ENCODE data around the gene SGCD.

SGCD gene

DNA sequence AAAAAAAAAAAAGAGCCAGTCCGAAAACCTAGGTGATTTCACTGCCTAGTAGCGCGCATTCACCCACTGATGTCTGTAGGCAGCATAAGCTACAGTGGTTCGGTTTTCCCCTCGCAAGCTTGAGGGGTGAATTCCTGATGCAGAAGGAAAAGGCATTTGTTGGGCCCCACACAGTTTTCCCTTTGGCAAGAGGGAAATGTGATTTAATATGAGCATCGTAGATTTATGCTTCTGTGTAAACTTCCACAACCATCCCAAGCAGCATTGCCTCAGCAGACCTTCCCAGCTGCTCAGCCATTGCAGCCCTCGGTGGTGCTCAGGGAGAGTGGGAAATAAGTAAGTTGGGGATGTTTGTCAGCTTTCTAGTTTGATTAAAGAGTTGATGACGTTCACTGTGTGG is 291.6 kb downstream of the SGCD start:
- no peaks in the 10 kb centered on the region for H3K9me2 ChIP-seq (replicated peaks; ENCODE audit: low read depth, low read length)
- H4K20me1 ChIP-seq (ENCODE audit: insufficient read depth, low read length, poor library complexity, severe bottlenecking) = no peaks in the 10 kb centered on the region
- H3K79me2 ChIP-seq (ENCODE audit: insufficient read depth, low read length) = no peaks in the 10 kb centered on the region
- no peak overlapping the region for H3K4me2 ChIP-seq (ENCODE audit: low read depth, low read length, poor library complexity, severe bottlenecking)
- no peaks in the 10 kb centered on the region for H3K36me3 ChIP-seq (ENCODE audit: insufficient read depth, low read length)
- TF ChIP-seq, protein P1, sequence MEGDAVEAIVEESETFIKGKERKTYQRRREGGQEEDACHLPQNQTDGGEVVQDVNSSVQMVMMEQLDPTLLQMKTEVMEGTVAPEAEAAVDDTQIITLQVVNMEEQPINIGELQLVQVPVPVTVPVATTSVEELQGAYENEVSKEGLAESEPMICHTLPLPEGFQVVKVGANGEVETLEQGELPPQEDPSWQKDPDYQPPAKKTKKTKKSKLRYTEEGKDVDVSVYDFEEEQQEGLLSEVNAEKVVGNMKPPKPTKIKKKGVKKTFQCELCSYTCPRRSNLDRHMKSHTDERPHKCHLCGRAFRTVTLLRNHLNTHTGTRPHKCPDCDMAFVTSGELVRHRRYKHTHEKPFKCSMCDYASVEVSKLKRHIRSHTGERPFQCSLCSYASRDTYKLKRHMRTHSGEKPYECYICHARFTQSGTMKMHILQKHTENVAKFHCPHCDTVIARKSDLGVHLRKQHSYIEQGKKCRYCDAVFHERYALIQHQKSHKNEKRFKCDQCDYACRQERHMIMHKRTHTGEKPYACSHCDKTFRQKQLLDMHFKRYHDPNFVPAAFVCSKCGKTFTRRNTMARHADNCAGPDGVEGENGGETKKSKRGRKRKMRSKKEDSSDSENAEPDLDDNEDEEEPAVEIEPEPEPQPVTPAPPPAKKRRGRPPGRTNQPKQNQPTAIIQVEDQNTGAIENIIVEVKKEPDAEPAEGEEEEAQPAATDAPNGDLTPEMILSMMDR (conservative IDR thresholded peaks at IDR 0.05; ENCODE audit: low read length) = no peak
- TF ChIP-seq EZH2phosphoT487 (IDR thresholded peaks at IDR 0.05; ENCODE audit: borderline replicate concordance) = no peak
- no peaks in the 10 kb centered on the region for H3F3A ChIP-seq (ENCODE audit: low read depth)
- no peaks in the 10 kb centered on the region for H3K4me1 ChIP-seq (ENCODE audit: insufficient read depth, low read length, poor library complexity, severe bottlenecking)
- H3K4me3 ChIP-seq (ENCODE audit: low read length, poor library complexity, severe bottlenecking) = no peak overlapping the region
- no peak overlapping the region for H2AFZ ChIP-seq (ENCODE audit: low read length)
- H3K27me3 ChIP-seq (ENCODE audit: insufficient read depth, low read length, poor library complexity, severe bottlenecking) = no peaks in the 10 kb centered on the region
- H3K9ac ChIP-seq (ENCODE audit: low read depth, low read length, poor library complexity, severe bottlenecking) = no peak overlapping the region
- no peaks in the 10 kb centered on the region for H3K9me3 ChIP-seq (ENCODE audit: insufficient read depth, low read depth, low read length)

DNA sequence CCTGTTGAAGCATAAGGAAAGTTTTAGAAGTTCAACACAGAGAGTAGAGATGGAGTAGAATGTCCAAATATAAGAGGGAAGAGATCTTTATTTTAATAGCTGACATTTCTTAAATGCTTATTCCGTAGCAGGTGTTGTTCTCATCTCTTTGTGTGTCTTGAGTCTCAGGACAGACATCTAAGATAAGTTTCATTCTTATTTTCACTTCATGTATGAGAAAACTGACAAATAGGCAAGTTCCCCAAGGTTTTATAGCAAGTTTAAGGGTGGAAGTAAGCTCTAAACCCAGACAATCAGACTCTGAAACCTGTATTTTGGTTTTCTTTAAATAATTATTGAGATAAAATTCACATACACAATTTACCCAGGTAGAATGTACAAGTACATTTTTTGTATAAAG is 294.8 kb downstream of the SGCD start:
- Histone ChIP-seq H3K4me1 (ENCODE audit: insufficient read depth, low read length, poor library complexity, severe bottlenecking) (no peaks in the 10 kb centered on the region), H2AFZ (ENCODE audit: low read length) (no peak overlapping the region), H3K36me3 (ENCODE audit: insufficient read depth, low read length) (no peaks in the 10 kb centered on the region), H3K9me2 (replicated peaks; ENCODE audit: low read depth, low read length) (no peaks in the 10 kb centered on the region), H3K4me3 (ENCODE audit: low read length, poor library complexity, severe bottlenecking) (no peak overlapping the region), H3K9ac (ENCODE audit: low read depth, low read length, poor library complexity, severe bottlenecking) (no peak overlapping the region), H3K27me3 (ENCODE audit: insufficient read depth, low read length, poor library complexity, severe bottlenecking) (no peaks in the 10 kb centered on the region), H3K4me2 (ENCODE audit: low read depth, low read length, poor library complexity, severe bottlenecking) (no peak overlapping the region), H3K9me3 (ENCODE audit: insufficient read depth, low read depth, low read length) (no peaks in the 10 kb centered on the region), H3F3A (ENCODE audit: low read depth) (no peaks in the 10 kb centered on the region), H4K20me1 (ENCODE audit: insufficient read depth, low read length, poor library complexity, severe bottlenecking) (no peaks in the 10 kb centered on the region), H3K79me2 (ENCODE audit: insufficient read depth, low read length) (no peaks in the 10 kb centered on the region)
- TF ChIP-seq, protein P1 (conservative IDR thresholded peaks at IDR 0.05; ENCODE audit: low read length) = no peak
- TF ChIP-seq EZH2phosphoT487 (IDR thresholded peaks at IDR 0.05; ENCODE audit: borderline replicate concordance) = no peak

DNA sequence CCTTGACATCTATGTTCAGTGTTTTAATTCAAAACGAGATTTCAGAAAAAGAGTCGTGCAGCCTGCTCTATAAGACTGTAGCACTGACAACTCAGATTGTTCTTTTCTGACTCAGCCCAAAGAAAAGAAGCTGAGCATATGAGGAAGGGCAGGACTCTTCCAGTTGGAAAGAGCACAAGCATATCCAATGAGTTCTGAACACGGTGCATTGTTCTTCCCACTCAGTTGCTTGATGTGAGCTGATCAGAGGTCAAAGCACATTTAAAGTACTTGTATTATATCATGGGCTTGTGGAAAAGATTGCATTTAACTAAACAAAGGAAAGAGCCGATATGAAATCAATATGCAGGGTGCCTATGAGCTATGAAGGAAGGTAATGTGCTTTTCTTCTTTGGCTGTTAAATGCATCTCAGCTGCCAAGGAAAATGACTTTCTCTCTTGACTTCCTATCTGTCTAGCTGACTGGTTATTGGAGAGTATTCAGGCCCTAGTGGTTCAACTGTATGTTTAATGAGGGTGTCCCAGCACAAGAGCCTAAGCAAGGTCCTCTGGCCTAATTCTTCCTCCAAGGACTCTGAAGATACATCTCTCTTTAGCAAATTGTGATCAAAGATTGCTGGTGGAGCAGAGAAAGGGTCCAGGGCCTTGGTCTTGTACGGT is 296.5 kb downstream of the SGCD start:
- TF ChIP-seq, protein P1 (conservative IDR thresholded peaks at IDR 0.05; ENCODE audit: low read length) = no peak
- TF ChIP-seq EZH2phosphoT487 (IDR thresholded peaks at IDR 0.05; ENCODE audit: borderline replicate concordance) = no peak
- H3K79me2 ChIP-seq (ENCODE audit: insufficient read depth, low read length) = no peaks in the 10 kb centered on the region

More for the DNA sequence above, 296.5 kb downstream of the SGCD start:
- no peak overlapping the region for H3K9ac ChIP-seq (ENCODE audit: low read depth, low read length, poor library complexity, severe bottlenecking)
- H3K4me1 ChIP-seq (ENCODE audit: insufficient read depth, low read length, poor library complexity, severe bottlenecking) = peaks cover under 1% of the 10 kb centered on the region
- no peaks in the 10 kb centered on the region for H3K9me2 ChIP-seq (replicated peaks; ENCODE audit: low read depth, low read length)
- no peaks in the 10 kb centered on the region for H3K27me3 ChIP-seq (ENCODE audit: insufficient read depth, low read length, poor library complexity, severe bottlenecking)
- H3K36me3 ChIP-seq (ENCODE audit: insufficient read depth, low read length) = no peaks in the 10 kb centered on the region
- no peak overlapping the region for H2AFZ ChIP-seq (ENCODE audit: low read length)
- H3K9me3 ChIP-seq (ENCODE audit: insufficient read depth, low read depth, low read length) = no peaks in the 10 kb centered on the region
- H3K4me3 ChIP-seq (ENCODE audit: low read length, poor library complexity, severe bottlenecking) = no peak overlapping the region
- no peaks in the 10 kb centered on the region for H3F3A ChIP-seq (ENCODE audit: low read depth)
- no peaks in the 10 kb centered on the region for H4K20me1 ChIP-seq (ENCODE audit: insufficient read depth, low read length, poor library complexity, severe bottlenecking)
- no peak overlapping the region for H3K4me2 ChIP-seq (ENCODE audit: low read depth, low read length, poor library complexity, severe bottlenecking)

Measured in Loucy (cell line).